Hypothalamus (tissue), 51 donors: ENCODE results near the gene EMCN.
"Not testable (repeated sequence)": the region's sequence is repeated elsewhere in the genome, so short reads cannot be mapped to it uniquely, and the experiment has no call there.

Experiments
- DNase-seq, 51 donors: peaks; one replicate each; lab custom pipeline; 2025; lab: John Stamatoyannopoulos, UW

EMCN gene

GRCh38 chr4:100517864-100518341 is at the start of gene EMCN:
Gene EMCN, minus strand, starts transcription at chr4:100518022. Its CDS starts 108 bp downstream, at chr4:100517914.
- no peak for DNase-seq

- no peak for DNase-seq
Measured at GRCh38 chr4:100566396-100566795, 48.6 kb upstream of the EMCN start.

GRCh38 chr4:100557306-100557705 is 39.5 kb upstream of the EMCN start:
- DNase-seq = no peak

- DNase-seq = no peak
Measured at GRCh38 chr4:100555611-100556337, 38.0 kb upstream of the EMCN start.

GRCh38 chr4:100548200-100548560 is 30.4 kb upstream of the EMCN start:
- DNase-seq = no peak

GRCh38 chr4:100547541-100548199 is 29.8 kb upstream of the EMCN start:
- no peak for DNase-seq

GRCh38 chr4:100545427-100545826 is 27.6 kb upstream of the EMCN start:
- DNase-seq = no peak

- no peak for DNase-seq
Measured at GRCh38 chr4:100540131-100540530, 22.3 kb upstream of the EMCN start.

- no peak for DNase-seq
Measured at GRCh38 chr4:100539706-100540105, 21.9 kb upstream of the EMCN start.

- DNase-seq = no peak
Measured at GRCh38 chr4:100533741-100534140, 15.9 kb upstream of the EMCN start.

- DNase-seq = not testable (repeated sequence)
Measured at GRCh38 chr4:100530161-100530560, 12.3 kb upstream of the EMCN start.

GRCh38 chr4:100525686-100526085 is 7.9 kb upstream of the EMCN start:
- DNase-seq = no peak

- DNase-seq = no peak
Measured at GRCh38 chr4:100519205-100519604, 1.4 kb upstream of the EMCN start.

GRCh38 chr4:100516225-100516624 is 1.6 kb downstream of the EMCN start:
- DNase-seq = no peak

- DNase-seq = no peak
Measured at GRCh38 chr4:100511896-100512295, 5.9 kb downstream of the EMCN start.

- DNase-seq = no peak
Measured at GRCh38 chr4:100510551-100510950, 7.3 kb downstream of the EMCN start.

- no peak for DNase-seq
Measured at GRCh38 chr4:100509386-100509785, 8.4 kb downstream of the EMCN start.

GRCh38 chr4:100508691-100509090 is 9.1 kb downstream of the EMCN start:
- no peak for DNase-seq

GRCh38 chr4:100504086-100504874 is 13.5 kb downstream of the EMCN start:
- no peak for DNase-seq

- DNase-seq = no peak
Measured at GRCh38 chr4:100497791-100498190, 20.0 kb downstream of the EMCN start.

- no peak for DNase-seq
Measured at GRCh38 chr4:100495074-100495473, 22.7 kb downstream of the EMCN start.

GRCh38 chr4:100494166-100494565 is 23.7 kb downstream of the EMCN start:
- no peak for DNase-seq
